Vagina (tissue), 2 donors: ENCODE results near the gene SUCLA2.

Experiments used
- POLR2A ChIP-seq, 2 donors: fragments of 450-650 bp; IDR thresholded peaks; one replicate each; pipeline ENCODE4 v1.6.1; 2017; ENCODE audit warnings: antibody characterized with exemption in 2 of 2, mild to moderate bottlenecking in 2 of 2, moderate library complexity in 2 of 2
- TF ChIP-seq, protein P1 (sequence below), 3 experiments: fragments of 450-650 bp in 2 of 3; fragments of 200-600 bp in 1 of 3; sonication (generic) in 1 of 3; IDR thresholded peaks; one replicate each; pipeline ENCODE4 v1.5.1; 2017 to 2019; ENCODE audit warnings: antibody characterized with exemption in 3 of 3, mild to moderate bottlenecking in 2 of 3, moderate library complexity in 2 of 3

DNA sequence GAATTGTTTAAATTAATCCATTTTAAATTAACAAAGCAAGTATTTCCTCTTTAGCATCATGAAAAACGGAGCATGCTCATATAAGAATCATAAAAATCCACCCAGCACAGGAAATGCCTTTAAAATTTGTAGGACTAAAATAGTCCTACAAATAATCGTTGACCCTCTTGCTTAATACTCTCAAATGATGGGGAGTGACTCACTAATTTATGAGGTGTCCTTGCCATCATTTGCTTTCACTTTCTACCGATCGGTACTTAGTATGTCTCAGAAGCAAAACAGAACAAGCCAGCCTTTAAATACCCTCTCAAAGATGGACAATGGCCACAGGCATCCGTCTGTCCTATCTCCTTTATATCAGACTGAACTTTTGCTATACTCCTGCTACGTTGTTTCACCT is 97.2 kb downstream of the SUCLA2 start:
- TF ChIP-seq, protein P1, sequence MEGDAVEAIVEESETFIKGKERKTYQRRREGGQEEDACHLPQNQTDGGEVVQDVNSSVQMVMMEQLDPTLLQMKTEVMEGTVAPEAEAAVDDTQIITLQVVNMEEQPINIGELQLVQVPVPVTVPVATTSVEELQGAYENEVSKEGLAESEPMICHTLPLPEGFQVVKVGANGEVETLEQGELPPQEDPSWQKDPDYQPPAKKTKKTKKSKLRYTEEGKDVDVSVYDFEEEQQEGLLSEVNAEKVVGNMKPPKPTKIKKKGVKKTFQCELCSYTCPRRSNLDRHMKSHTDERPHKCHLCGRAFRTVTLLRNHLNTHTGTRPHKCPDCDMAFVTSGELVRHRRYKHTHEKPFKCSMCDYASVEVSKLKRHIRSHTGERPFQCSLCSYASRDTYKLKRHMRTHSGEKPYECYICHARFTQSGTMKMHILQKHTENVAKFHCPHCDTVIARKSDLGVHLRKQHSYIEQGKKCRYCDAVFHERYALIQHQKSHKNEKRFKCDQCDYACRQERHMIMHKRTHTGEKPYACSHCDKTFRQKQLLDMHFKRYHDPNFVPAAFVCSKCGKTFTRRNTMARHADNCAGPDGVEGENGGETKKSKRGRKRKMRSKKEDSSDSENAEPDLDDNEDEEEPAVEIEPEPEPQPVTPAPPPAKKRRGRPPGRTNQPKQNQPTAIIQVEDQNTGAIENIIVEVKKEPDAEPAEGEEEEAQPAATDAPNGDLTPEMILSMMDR (IDR thresholded peaks at IDR 0.05) = no peak
- no peak for TF ChIP-seq POLR2A (IDR thresholded peaks at IDR 0.05)
